HG03558 (cell line): Measurements from ENCODE around the gene CDADC1.

ENCODE experiments used
- ATAC-seq: cut with Tn5 transposase; IDR thresholded peaks from one replicate; pipeline ENCODE4 v1.9.1; 2021; ENCODE audit warnings: moderate number of reproducible peaks; ENCODE audit not compliant: unreplicated experiment; ENCODE audit errors: extremely low read depth

Gene CDADC1

GRCh38 chr13:49235856-49236431 lies 11.8 kb upstream of the CDADC1 start:
- ATAC-seq: no peak

- no peak for ATAC-seq
Observed at GRCh38 chr13:49238621-49239020, 9.1 kb upstream of the CDADC1 start.

- no peak for ATAC-seq
Observed at GRCh38 chr13:49240017-49240416, 7.7 kb upstream of the CDADC1 start.

- ATAC-seq: no peak
Observed at GRCh38 chr13:49241296-49241695, 6.4 kb upstream of the CDADC1 start.

GRCh38 chr13:49245101-49245500 lies 2.6 kb upstream of the CDADC1 start:
- no peak for ATAC-seq

DNA sequence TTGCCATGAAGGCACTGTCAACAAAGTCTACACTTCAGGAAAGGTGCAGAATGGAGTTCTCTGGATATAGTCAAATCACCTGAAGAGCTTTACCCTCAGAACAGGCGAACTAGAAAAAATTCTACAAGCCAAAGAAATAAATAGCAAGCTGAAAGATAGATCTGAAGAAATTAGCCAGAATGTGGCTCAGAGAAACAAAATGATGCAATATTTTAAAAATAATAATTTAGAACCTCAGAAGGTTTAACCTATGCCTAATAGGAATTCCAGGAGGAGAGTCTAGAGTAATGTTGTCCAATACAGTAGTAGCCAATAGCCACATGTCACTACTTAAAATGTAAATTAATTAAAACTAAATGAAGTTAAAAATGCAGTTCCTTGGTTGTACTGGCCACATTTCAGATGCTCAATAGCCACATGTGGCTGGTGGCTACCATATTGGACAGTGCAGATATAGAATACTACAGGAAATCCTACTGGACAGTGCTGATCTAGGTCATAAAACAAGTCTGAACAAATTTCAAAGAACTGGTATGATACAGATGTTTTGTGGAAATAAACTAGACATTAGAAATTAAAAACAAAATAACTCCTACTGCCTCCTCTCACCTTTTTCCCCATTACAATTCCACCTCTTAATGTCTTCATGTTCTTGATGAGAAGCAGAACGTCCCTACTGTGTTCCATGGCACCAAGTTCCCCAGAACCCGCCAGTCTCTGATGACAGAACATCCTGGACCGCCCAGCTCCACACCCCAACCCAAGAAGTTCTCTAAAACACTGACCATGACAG lies 679 bp upstream of the CDADC1 start:
- peak; percentile 8 for ATAC-seq

DNA sequence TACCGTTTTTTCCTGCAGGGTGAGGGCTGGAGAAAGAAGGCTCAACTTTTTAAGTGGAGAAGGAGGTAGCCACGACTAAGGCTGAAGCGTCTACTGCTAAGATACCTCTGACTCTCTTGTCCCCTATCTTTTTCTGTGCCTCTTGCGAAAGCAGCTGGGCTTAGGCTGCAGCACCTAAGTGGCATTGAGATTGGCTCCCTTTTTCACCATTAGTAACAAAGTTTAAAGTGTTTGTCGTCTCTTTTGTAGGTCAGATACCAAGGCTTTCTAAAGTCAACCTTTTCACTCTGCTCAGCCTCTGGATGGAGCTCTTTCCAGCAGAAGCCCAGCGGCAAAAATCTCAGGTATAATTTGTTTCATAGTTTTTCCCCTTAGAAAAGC lies 887 bp downstream of the CDADC1 start:
- no peak for ATAC-seq

DNA sequence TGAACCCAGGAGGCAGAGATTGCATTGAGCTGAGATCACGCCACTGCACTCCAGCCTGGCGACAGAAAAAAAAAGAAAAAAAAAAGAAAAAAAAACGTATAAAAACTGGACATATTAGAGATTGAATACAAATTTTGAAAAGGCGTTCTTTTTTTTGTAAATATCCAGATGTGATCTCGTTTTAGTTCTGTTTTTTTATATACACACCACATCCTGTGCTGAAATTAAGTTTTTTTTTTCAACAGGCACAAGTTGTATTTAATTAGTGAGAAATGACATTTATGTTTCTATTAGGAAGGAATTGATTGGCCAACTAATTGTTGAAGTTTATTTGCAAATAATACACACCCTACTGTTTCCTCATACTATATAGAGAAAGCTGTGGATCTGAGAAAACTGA lies 3.6 kb downstream of the CDADC1 start:
- ATAC-seq: no peak

GRCh38 chr13:49253310-49253709 lies 5.6 kb downstream of the CDADC1 start:
- no peak for ATAC-seq

GRCh38 chr13:49254007-49254406 lies 6.3 kb downstream of the CDADC1 start:
- no peak for ATAC-seq

- ATAC-seq: no peak
Observed at GRCh38 chr13:49256841-49257240, 9.1 kb downstream of the CDADC1 start.

GRCh38 chr13:49258089-49258796 lies 10.5 kb downstream of the CDADC1 start:
- no peak for ATAC-seq

GRCh38 chr13:49259586-49259985 lies 11.9 kb downstream of the CDADC1 start:
- ATAC-seq: no peak

- no peak for ATAC-seq
Observed at GRCh38 chr13:49262634-49263033, 14.9 kb downstream of the CDADC1 start.

DNA sequence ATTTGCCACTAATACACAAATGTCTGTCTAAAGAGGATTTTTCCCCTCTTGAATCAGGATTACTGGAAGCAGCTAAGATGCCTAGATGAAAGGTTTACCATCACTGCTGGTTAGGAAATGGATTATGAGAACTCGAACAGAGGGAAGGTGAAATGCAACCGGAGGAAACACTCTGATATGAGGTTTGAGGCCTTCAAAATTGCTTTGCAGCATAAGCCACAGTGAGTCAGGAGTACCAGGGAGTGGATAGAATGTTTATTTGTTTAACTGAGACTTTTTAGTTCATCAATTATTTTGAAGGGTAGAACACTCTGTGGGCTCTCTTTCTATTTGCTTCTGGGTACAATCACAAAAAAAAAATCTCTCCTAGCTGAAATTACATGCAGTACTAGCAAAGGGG lies 18.1 kb downstream of the CDADC1 start:
- no peak for ATAC-seq

DNA sequence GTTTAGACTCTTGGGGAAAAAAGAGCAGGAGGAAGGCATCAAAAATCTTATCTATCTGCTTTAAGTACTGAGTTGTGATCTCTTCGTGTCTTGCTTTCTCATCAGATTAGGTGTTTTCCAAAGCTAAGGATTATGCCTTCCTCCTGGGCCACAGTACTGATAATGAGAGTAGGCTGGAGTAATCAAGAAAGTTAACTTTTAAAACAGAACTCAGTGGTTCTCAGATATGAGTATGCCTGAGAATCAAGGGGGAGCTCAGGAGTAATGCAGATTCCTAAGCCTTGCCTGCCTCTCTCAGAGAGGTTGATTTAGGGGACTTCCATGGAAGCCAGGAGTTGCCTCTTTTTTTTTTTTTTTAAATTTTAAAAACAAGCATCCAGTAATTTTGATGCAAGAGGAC lies 23.5 kb downstream of the CDADC1 start:
- no peak for ATAC-seq

- no peak for ATAC-seq
Observed at GRCh38 chr13:49272296-49272695, 24.6 kb downstream of the CDADC1 start.

DNA sequence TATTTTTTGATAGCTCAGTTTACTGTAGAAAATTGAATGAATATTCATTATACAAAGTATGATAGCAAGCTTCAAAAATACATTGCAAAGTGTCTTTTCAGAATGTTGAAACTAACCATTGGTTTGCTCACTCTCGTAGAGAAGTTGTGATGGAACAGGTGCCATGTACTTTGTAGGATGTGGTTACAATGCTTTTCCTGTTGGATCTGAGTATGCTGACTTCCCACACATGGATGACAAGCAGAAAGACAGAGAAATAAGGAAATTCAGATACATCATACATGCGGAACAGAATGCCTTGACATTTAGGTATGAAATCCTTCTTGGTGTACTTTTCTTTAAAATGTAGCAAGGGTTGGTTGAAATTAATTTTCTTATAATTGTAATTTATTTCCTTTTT lies 30.5 kb downstream of the CDADC1 start:
- ATAC-seq: no peak

DNA sequence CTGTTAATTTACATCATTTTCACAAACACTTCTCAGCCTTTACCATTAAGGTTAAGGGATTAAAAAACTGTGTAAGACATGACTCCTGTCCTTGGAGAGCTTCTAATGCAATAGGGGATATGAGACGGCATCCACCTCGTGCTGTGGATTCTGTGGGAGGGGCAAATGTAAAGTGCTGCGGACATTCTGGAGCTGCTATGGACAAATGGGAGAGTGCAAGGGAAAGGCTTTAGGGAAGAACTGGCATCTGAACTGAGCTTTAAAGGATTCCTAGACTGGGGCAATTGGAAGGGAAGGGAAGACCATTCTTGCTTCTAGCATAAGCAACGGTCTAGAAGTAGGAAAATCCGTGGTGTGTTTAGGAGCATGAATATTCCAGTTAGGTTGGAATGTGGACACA lies 31.4 kb downstream of the CDADC1 start:
- ATAC-seq: no peak

- no peak for ATAC-seq
Observed at GRCh38 chr13:49279885-49280284, 32.2 kb downstream of the CDADC1 start.

DNA sequence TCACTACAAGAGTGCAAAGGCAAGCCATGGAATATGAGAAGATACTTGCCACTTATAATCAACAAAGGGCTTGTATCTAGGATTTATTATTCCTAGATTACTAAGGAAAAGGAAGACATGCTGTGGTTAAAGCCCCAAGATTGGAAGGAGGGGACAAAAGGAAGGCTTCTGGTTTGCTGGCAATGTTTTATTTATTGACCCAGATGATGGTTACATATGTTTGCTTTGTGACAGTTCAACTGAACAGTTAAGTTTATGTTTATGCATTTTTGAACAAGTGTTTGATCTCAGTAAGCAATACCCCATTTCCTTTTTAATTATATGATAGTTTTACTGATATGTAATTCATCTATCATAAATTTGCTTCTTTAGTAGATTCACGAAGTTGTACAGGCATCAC lies 40.3 kb downstream of the CDADC1 start:
- no peak for ATAC-seq

DNA sequence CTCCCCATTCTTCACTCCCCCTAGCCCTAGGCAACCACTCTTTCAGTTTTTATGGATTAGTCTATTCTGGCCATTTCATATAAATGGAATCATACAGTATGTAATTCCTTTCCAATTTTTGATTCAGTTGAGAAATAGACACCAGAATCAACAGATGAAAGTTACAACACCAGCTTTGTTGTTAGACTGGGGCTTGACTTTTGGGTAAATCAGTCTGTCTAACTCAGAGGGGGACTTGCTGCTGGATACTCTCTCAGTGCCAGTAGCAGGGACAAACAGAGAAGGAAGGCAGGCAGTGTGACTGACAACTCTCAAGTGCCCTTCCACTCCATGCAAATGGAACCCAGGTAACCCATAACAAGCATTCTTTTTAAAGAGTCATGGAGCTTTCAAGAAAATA lies 40.7 kb downstream of the CDADC1 start:
- no peak for ATAC-seq
